GM21526 (cell line): Measurements from ENCODE around the gene FOSB.
A peak's percentile ranks its signal among the peaks of the same experiment; 100 is the strongest.

Source experiments
- ATAC-seq: cut with Tn5 transposase; IDR thresholded peaks from one replicate; pipeline ENCODE4 v1.9.1; 2021; ENCODE audit warnings: moderate library complexity; ENCODE audit not compliant: unreplicated experiment, low FRiP score

Gene FOSB

DNA sequence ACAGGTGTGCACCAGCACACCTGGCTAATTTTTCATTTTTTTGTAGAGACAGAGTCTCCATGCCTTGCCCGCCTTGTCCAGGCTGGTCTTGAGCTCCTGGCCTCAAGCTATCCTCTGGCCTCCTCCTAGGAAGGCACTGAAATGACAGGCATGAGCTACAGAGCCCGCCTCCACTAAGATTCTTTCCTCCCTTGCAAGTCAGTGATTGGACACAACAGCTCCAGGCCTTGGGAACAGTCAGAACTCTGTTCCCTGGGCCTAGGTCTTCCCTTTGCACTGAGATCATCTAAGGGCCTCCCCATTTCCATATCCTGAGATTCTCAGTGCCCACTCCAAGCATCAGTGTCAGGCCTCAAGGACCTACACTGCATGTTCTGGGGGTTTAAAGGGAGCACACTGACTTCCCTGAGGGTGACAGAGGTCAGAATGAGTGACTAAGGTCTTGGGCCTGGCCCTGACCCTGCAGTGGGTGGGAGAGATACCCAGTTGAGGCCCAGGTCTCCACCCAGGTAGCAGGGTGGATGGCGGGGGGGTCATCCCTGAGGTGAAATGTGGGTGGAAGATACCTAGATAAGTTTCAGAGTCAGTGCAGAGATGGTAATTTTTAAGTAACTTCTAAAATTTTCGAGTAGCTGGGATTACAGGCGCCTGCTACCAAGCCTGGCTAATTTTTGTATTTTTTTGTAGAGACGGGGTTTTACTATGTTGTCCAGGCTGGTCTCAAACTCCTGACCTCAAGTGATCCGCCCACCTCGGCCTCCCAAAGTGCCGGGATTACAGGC is 26.7 kb upstream of the FOSB start:
- no peak for ATAC-seq

DNA sequence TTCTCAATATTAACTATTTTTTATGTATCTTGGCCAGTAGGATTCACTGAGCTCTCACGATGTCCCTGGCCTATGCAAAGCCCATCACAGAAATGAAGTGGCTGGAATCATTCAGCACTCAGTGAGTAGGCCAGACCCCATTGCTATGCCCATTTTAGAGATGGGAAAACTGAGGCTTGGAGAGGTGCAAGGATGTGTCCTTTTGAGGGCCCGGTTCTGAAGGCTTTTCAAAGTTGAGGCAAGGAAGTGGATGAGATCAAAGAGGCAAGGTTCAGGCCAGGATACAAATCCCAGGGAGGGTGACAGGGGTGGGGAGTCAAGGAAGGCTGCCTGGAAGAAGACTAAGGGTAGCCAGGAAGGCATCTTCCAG is 25.4 kb upstream of the FOSB start:
- no peak for ATAC-seq

DNA sequence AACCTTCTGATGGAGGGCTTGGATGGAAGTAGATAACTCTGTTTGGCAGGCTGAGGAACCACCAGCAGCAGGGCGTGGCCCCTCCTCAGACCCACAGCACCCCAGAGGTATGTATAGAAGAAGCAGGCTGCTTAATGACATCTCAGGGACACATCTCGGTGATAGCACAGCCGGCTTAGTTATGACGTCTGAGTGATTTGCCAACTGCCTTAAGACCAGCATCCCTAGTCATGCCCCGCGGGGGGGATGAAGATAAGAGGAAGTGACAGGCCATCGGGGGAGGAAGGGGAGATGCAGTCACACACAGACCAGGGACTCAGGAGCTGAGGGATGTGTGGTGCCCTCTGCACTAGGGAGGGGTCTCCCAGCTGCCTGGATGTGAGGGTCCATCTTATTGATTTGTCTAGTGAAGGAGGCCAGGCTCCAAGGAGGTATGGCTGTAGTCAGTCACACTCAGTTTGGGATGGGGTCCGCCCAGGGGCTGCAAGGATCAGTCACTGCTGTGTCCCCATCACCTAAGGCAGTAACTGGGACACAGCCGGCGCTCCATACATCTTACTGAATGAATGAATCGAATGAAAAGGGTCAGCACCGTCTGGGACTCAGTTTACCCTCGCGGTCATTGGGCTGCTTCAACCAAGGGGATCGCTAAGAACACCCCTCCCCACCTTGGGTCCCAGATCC is 24.9 kb upstream of the FOSB start:
- ATAC-seq: no peak

DNA sequence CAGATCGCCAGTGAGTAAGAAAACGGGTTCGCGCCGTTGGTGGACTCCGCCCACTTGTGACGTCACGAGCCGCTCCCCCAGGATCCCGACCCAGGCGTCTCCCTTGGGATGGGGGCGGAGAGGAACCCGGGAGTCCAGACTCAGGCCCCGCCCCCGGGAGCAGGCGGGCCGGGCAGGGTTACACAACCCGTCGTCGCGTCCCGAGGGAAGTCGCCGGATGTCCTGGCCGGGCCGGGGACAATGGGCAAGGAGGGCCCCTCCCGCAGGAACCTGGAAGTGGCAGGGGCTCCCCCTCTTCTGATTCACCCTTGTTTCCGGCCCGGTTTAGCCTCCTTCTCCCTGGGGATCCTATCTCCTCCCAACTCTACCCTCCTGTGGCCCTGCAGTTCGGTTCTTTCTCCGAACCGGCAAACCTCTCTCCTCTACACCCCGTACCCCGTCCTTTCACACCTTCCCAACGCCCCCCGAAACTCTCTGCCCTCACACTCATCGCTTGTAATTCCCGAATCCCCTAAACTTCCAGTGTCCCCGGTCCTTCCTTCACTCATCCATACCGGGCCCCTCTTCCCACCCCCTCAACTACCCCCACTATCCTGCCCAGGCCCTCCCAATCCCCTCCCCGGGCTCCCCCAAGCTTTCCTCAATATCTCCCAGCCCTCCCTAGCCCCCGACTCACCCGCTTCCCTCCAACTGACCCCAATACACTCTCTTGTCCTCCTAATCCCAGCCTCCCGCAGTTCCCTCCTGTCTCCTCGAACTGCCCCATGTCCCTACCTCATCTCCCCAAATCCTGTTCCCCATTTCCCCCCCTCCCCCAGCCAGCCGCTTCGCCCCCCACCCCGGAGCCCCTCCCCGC is 24.1 kb upstream of the FOSB start:
- no peak for ATAC-seq

DNA sequence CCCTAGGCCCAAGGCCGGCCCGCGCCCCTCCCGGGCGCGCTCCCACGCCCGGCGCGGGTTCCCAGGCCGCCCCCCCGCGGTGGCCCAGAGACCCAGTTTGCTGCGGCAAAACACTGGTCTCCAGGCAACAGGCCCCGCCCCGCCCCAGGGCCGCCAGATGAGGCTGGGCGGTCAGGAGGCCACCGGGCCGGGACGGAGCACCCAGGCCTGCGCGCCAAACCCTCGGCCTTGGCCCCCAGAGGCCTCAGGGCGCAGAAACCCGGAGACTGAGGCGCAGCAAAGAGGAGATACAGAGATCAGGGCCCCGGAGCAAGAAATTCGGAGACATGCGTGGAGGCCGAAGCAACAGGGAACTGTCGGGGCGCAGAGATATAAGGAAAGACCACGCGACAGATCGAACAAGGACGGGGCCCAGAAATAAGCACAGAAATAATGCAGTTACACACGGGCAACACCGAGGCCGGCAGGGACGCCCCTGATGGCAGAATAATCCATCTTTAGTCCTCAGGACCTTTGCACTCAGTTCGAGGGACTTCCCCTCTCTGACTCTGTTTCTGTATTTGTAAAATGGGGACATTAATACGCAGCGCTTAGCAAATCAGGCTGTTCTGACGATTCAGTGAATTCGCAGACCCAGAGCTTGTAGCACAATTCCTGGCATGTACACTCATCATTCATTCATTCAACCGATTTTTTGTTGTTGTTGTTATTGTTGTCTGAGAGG is 23.3 kb upstream of the FOSB start:
- peak; percentile 35 for ATAC-seq

DNA sequence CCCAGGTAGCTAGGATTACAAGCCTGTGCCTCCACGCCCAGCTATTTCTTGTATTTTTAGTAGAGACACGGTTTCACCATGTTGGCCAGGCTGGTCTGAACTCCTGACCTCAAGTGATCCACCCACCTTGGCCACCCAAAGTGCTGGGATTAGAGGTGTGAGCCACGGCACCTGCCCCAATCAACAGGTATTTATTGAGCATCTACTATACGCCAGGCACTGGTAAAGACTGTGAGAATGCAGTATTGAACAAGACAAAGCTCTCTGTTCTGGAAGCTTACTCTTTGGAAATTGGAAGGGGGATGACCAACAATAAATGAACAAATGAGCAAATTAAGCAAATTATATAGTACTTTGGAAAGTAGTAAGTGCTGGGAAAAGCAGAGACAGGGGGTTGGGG is 22.7 kb upstream of the FOSB start:
- no peak for ATAC-seq

DNA sequence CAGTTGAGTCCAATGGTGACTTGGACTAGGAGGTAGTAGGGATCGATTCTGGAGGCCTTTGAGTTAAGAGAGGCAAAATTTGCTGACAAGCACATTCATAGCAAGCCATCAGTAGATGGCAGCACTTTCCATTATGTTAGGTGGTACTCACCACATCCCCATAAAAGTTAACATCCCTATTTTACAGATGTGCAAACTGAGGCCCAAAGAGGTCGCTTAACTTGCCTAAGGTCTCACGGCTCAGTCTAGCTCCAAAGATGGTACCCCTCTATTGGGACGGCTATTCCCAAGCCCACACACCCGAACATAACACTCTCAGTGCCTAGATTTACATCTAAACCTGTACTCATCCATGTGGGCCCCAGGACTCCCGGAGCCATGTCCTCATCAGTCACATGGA is 21.5 kb upstream of the FOSB start:
- no peak for ATAC-seq

DNA sequence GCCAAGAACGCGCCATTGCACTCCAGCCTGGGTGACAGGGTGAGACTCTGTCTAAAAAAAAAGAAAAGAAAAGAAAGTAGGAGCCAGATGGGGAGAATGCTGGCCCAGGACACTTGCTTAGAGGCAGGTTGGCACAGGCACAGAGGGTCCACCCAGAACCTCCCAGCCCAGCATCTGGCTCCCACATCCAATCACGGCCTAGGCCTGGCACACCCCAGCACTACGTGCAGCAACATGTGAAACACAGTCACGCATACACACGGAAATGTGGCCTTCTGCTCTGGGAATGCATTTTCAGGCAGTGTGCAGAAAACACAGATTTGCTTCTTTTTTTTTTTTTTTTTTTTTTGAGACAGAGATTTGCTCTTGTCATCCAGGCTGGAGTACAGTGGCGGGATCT is 20.9 kb upstream of the FOSB start:
- no peak for ATAC-seq

DNA sequence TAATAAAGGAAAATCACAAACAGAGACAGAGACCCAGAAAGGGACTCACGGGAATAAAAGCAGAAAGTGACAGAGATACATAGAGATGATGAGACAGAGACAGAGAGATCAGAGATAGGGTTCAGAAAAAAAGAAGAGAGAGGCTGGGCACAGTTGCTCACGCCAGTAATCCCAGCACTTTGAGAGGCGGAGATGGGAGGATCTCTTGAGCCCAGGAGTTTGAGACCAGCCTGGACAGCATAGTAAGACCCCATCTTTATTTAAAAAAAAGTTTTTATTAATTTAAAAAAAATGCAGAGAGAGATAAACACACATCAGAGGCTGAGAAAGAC is 19.4 kb upstream of the FOSB start:
- no peak for ATAC-seq

DNA sequence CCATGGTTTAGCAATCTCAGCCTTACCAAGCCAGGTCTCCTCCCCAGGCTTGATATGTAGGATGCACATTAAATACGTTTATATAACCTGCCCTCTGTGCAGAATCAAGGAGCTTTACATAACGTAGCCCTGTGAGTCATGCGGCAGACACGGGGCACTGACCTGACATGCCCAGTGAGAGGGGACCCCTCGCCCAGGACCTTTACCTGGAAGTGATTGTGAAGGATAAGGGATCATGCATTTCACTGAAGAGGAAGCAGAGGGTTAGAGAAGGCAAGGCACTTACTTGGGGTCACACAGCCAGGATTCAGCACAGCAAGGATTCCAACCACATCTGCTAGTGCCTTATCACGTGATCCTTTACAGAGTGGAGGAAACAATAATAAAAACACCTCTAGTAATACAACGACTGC is 18.9 kb upstream of the FOSB start:
- ATAC-seq: no peak

DNA sequence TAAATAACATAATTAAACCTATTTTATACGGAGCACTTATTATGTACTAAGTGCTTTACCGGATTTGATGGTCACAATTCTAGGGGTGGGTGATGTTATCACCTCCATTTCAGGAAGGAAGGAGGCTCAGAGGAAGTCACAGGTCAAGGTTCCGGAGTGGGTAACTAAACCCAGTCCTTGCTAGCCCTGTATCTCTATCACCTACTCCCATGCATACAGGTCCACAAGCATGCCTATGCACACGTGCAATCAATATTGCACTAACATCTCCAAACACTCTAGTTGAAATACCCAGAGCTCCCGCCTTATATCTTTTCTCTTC is 17.8 kb upstream of the FOSB start:
- ATAC-seq: no peak

DNA sequence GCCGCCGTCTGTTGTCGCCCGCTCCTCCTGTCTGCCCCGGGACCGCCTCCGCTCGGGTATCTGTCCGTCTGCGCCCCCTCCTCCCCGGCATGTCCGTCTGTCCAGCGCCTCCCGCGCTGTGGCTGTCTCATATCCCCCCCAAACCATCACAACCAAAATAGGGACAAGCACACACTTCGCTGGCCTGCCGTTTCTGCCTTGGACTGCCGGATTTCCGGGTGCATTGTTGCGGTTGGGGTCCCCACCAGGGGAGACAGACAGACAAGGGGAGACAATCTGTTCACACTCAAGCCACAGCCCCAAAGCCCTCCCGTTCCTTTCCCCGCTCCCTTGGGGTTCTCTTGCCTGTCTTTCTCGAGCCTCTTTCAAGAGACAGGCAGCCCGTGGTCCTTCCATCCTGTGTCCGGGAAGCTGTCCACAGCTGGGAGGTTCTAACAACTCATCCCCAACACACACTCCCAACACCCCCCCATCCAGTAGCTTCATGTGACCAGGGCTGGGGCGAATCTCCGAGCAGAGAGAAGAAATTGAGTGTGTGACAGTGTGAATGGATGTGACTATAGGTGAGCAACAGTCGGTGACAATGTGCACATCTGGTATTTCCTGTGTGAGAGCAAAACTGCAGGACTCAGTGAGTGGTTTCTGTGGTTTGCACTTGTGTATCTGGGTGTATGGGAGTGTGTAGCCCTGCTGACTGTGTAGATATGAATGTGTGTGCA is 16.5 kb upstream of the FOSB start:
- ATAC-seq: peak; percentile 11

DNA sequence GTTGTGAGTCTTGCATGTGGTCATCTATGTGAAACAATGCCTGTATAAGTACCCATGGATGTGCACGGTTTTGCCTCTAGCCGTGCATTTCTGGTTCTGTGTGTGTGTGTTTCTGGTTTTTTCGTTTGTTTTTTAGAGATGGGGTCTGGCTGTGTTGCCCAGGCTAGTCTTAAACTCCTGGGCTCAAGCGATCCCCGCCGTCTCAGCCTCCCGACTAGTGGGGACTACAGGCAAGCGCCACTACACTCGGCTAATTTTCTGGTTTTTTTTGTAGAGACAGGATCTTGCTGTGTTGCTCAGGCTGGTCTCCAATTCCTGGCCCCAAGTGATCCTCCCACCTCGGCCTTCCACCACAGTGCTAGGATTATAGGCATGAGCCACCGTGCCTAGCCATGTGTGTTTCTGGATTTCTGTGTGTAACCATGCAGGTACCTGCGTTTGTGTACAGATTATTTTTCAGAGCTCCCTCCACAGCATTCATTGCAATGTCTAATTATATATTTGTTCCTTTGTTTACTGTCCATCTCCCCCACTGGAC is 15.9 kb upstream of the FOSB start:
- ATAC-seq: no peak

DNA sequence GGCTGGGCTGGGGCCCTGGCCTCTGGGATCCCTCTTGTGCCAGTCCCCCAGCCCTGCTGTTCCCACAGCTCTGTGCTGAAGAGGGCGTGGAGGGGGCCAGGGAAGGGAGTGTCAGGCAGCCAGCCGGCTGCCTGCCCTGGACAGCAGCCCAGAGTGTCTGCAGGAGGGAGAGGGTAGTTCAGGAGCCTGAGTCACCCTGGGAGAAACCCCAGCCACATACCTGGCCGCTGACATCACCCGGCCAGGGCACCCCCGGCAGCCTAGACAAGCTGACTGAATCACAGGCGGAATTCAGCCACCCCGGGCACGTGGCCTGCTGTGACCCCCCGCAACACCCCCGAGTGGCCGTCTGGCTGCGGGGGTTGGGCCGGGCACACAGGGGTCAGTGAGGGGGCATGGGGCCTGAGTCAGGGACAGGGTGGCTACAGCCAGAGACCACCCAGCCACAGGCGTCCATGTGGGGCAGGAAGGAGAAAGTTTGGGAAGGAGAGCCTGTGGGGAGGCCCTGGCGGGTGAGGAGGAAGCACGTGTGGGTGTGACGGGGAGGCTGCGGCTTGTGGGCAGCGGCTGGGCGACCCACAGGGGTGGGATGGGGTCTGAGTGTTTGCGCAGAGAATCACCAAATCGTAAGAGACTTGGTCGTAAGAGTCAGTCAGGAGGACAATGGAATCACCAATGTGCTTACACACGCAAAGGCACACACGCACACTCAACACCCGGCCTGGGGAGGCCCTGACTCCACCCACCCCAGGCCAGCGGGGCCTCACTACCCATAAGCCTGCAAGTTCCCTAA is 11.9 kb upstream of the FOSB start:
- ATAC-seq: no peak

DNA sequence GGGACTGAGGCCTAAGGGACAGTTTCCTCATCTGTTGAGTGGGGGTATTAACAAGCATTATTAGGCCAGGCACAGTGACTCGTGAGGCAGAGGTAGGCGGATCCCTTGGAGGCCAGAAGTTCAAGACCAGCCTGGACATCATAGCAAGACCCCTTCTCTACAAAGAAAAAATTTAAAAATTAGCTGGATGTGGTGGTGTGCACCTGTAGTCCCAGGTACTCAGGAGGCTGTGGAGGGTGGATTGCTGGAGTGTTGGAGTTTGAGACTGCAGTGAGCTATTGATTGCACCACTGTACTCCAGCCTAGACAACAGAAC is 11.3 kb upstream of the FOSB start:
- ATAC-seq: no peak

DNA sequence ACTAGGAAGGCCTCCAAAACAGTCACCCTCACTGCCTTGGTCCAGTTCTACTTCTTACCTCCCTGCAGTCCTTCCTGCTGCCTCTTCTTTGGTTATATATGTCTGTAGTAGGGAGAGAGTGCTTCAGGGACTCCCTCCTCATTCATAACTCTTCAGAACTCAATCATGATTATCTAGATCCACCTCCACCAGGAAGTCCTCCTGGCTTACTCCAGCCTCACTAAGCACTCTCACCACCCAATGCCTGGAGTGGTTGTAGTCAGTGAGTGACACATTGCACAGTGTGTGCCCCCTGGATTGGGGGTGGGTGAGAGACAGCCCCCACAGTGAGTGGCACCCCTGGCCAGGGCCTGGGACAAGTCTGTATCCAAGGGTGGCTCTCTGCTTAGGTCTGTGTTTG is 10.0 kb upstream of the FOSB start:
- ATAC-seq: no peak

DNA sequence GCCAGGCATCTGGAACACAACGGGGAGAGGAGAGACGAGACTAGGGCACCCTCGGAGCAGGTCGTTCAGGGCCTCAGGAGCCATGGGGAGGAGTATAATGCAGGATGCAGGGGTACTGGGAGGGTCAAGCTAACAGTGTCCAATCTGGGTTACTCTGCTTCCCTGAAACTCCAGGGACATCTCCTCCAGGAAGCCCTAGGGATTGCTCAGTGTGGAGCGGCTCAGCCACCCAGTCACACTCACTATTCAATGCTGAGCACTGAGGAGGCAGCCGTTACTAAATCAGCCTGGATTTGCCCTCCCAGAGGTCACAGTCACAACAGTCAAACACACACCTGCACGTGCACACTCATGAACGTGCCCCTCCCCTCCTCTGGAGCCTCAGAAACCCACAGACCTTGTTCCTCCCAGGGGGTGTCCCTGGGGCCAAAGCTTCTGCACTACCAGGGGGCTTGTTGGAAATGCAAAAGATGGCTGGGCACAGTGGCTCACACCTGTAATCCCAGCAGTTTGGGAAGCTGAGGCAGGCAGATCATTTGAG is 6.9 kb upstream of the FOSB start:
- no peak for ATAC-seq

DNA sequence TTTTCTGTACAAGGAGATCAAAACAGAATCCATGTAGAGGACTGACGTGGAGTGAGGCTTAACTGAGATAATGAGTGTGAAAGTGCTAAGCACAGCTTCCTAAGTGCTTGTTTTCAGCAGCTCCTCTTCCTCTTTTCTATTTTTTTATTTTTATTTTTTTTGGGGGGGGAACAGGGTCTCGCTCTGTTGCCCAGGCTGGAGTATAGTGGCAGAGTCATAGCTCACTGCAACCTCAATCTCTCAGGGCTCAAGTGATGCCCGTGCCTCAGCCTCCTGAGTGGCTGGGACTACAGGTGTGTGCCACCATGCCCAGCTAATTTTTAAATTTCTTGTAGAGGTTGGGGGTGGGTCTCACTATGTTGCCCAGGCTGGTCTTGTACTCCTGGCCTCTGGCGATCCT is 5.6 kb upstream of the FOSB start:
- ATAC-seq: no peak

DNA sequence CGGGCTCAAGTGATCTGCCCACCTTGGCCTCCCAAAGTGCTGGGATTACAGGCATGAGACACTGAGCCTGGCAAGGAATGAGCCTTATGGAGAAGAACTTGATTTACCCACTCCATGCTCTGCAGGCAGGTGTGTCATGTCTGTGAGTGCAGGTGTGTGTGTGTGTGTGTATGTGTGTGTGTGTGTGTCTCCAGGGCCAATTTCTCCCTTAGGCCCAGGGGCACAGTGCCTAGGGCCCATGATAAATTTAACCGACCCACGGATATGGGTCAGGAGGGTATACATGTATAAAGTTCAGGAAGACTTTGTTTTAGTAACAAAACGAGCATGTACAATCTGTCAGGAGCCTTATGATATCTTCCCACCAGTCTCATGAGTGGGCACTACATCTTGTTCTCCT is 4.6 kb upstream of the FOSB start:
- ATAC-seq: no peak
